HEK293 (cell line): ENCODE data around the gene NFATC3.

Experiments
- CTCF ChIP-seq: fragments of 450-650 bp; formaldehyde crosslinking; IDR thresholded peaks from 2 replicates; pipeline ENCODE4 v1.5.1; 2016; ENCODE audit warnings: missing biosample characterization, missing genetic modification characterization
- RBAK ChIP-seq: fragments of 450-650 bp; formaldehyde crosslinking; IDR thresholded peaks from 2 replicates; pipeline ENCODE4 v1.5.1; 2016; ENCODE audit warnings: missing biosample characterization, missing genetic modification characterization
- TCF7L2 ChIP-seq: IDR thresholded peaks from 2 replicates; pipeline ENCODE4 v1.6.1; 2011; ENCODE audit warnings: low read depth, mild to moderate bottlenecking, inconsistent platforms, low read length, moderate library complexity, borderline replicate concordance
- TSHZ1 ChIP-seq: fragments of 450-650 bp; formaldehyde crosslinking; IDR thresholded peaks from 2 replicates; pipeline ENCODE4 v1.5.1; 2016; ENCODE audit warnings: missing biosample characterization, missing genetic modification characterization, borderline replicate concordance
- ZNF140 ChIP-seq: fragments of 450-650 bp; formaldehyde crosslinking; IDR thresholded peaks from 2 replicates; pipeline ENCODE4 v1.5.1; 2016; ENCODE audit warnings: missing biosample characterization, missing genetic modification characterization
- ZNF2 ChIP-seq: fragments of 450-650 bp; formaldehyde crosslinking; IDR thresholded peaks from 2 replicates; pipeline ENCODE4 v1.5.1; 2016; ENCODE audit warnings: missing biosample characterization, missing genetic modification characterization
- ZNF707 ChIP-seq: fragments of 450-650 bp; formaldehyde crosslinking; IDR thresholded peaks from 2 replicates; pipeline ENCODE4 v1.5.1; 2016; ENCODE audit warnings: missing biosample characterization, missing genetic modification characterization

- no peak for TF ChIP-seq TSHZ1 (tag by site-specific recombination)
- no peak for TF ChIP-seq CTCF (tag by site-specific recombination)
- no peak for TF ChIP-seq TCF7L2
- no peak for TF ChIP-seq ZNF707
- no peak for TF ChIP-seq RBAK
- no peak for TF ChIP-seq ZNF140 (tag by site-specific recombination)
- TF ChIP-seq ZNF2 (tag by site-specific recombination) = no peak
Observed at GRCh38 chr16:68073902-68074760, 11.0 kb upstream of the NFATC3 start.
